ENCODE measurements around the gene ZNF785.

Gene ZNF785

GRCh38 chr16:30622455-30623032 is 37.0 kb upstream of the ZNF785 start:
- no peak for DNase-seq (ENCODE audit: extremely low read depth, low read depth)
- TF ChIP-seq CTCF (IDR thresholded peaks at IDR 0.05; ENCODE audit: low read depth, low read length, missing control alignments) = no peak
- H3K4me3 ChIP-seq (replicated peaks; ENCODE audit: low read depth, low read length) = no peak overlapping the region

- TF ChIP-seq CTCF (IDR thresholded peaks at IDR 0.05; ENCODE audit: low read depth, low read length, missing control alignments) = no peak
- no peak overlapping the region for H3K4me3 ChIP-seq (replicated peaks; ENCODE audit: low read depth, low read length)
- no peak for DNase-seq (ENCODE audit: extremely low read depth, low read depth)
Observed at GRCh38 chr16:30621765-30622164, 36.3 kb upstream of the ZNF785 start.

- DNase-seq (ENCODE audit: extremely low read depth, low read depth) = no peak
- TF ChIP-seq CTCF (IDR thresholded peaks at IDR 0.05; ENCODE audit: low read depth, low read length, missing control alignments) = no peak
- no peak overlapping the region for H3K4me3 ChIP-seq (replicated peaks; ENCODE audit: low read depth, low read length)
Observed at GRCh38 chr16:30620169-30620568, 34.7 kb upstream of the ZNF785 start.

GRCh38 chr16:30619638-30620037 is 34.1 kb upstream of the ZNF785 start:
- H3K4me3 ChIP-seq (replicated peaks; ENCODE audit: low read depth, low read length) = no peak overlapping the region
- DNase-seq (ENCODE audit: extremely low read depth, low read depth) = no peak
- no peak for TF ChIP-seq CTCF (IDR thresholded peaks at IDR 0.05; ENCODE audit: low read depth, low read length, missing control alignments)

GRCh38 chr16:30619202-30619601 is 33.7 kb upstream of the ZNF785 start:
- no peak overlapping the region for H3K4me3 ChIP-seq (replicated peaks; ENCODE audit: low read depth, low read length)
- no peak for TF ChIP-seq CTCF (IDR thresholded peaks at IDR 0.05; ENCODE audit: low read depth, low read length, missing control alignments)
- DNase-seq (ENCODE audit: extremely low read depth, low read depth) = no peak

GRCh38 chr16:30615358-30616091 is 30.0 kb upstream of the ZNF785 start:
- no peak overlapping the region for H3K4me3 ChIP-seq (replicated peaks; ENCODE audit: low read depth, low read length)
- peak; percentile 65 for TF ChIP-seq CTCF (IDR thresholded peaks at IDR 0.05; ENCODE audit: low read depth, low read length, missing control alignments)
- DNase-seq (ENCODE audit: extremely low read depth, low read depth) = no peak

Data from HFF-Myc (cell line).